GM12878 (cell line): ENCODE results near the gene ZBTB39. TPM values are rescaled to one million over a fixed set of nuclear protein-coding genes. Genes with fewer than 3 reads are reported as not detected.

Experiments
- ATAC-seq: fragments of 200-7000 bp; cut with Tn5 transposase; 3 replicates; pipeline ENCODE4 v1.9.1; 2020; ENCODE audit warnings: mild to moderate bottlenecking, moderate library complexity
- Bru-seq: library from RNA; stranded (reverse); fragments of 400-500 nt; gene quantifications from one replicate; lab custom pipeline; 2021; lab: Mats Ljungman, UMichigan
- BruChase-seq, 2 experiments: library from RNA; stranded (reverse); fragments of 400-500 nt; gene quantifications; one replicate each; lab custom pipeline; 2021; lab: Mats Ljungman, UMichigan
- BruUV-seq: library from RNA; stranded (reverse); fragments of 400-500 nt; replicated peaks from 2 replicates; lab custom pipeline; 2021; lab: Mats Ljungman, UMichigan
- CTCF ChIA-PET: fragments of 300-600 bp; sonication (Branson Sonifier 250); formaldehyde crosslinking; extraction: SDS; loops from one replicate; lab custom pipeline; 2021; ENCODE audit warnings: inconsistent platforms; lab: Yijun Ruan, JAX
- POLR2A ChIA-PET: fragments of 350-600 bp; formaldehyde crosslinking; extraction: SDS; loops from one replicate; lab custom pipeline; 2021; ENCODE audit warnings: inconsistent platforms; lab: Charles Lee
- RAD21 ChIA-PET: fragments of 300-600 bp; sonication (Branson Sonifier 250); formaldehyde crosslinking; loops from one replicate; lab custom pipeline; 2023; ENCODE audit warnings: antibody characterized with exemption; ENCODE audit not compliant: unreplicated experiment; lab: Charles Lee
- SMC1A ChIA-PET: fragments of 300-600 bp; sonication (Branson Sonifier 250); formaldehyde crosslinking; loops from one replicate; lab custom pipeline; 2023; ENCODE audit not compliant: unreplicated experiment, uncharacterized antibody; lab: Charles Lee
- DNase-seq: peaks from one replicate; pipeline ENCODE4 v3.0.0-alpha.2; 2011; ENCODE audit warnings: low read depth, low spot score
- FAIRE-seq: peaks from 3 replicates; lab custom pipeline; 2011; peaks lifted over from hg19 to GRCh38; lab: Jason Lieb, UNC
- H2AFZ ChIP-seq: 2 replicates; pipeline ENCODE4 v1.6.0; 2011; ENCODE audit warnings: low read depth, low read length, control low read depth; ENCODE audit not compliant: control insufficient read depth
- H3K27ac ChIP-seq: 2 replicates; pipeline ENCODE4 v1.5.1; 2011; ENCODE audit warnings: control low read depth; ENCODE audit not compliant: control insufficient read depth, insufficient read depth
- H3K27me3 ChIP-seq, 2 experiments: replicated peaks in 1 of 2; 2 replicates each; pipeline versions ENCODE4 v1.6.0 to v1.6.1; 2011; ENCODE audit warnings: low read length in 1 of 2; ENCODE audit not compliant: control insufficient read depth in 2 of 2, insufficient read depth in 2 of 2
- H3K36me3 ChIP-seq, 2 experiments: 2 replicates each; pipeline ENCODE4 v1.5.1; 2011; ENCODE audit warnings: low read length in 1 of 2; ENCODE audit not compliant: control insufficient read depth in 2 of 2, insufficient read depth in 2 of 2
- H3K4me1 ChIP-seq: 2 replicates; pipeline ENCODE4 v1.6.1; 2011; ENCODE audit warnings: mild to moderate bottlenecking, low read length, moderate library complexity, mixed read lengths; ENCODE audit not compliant: control insufficient read depth, insufficient read depth
- H3K4me2 ChIP-seq: 2 replicates; pipeline ENCODE4 v1.6.0; 2011; ENCODE audit warnings: control low read depth; ENCODE audit not compliant: control insufficient read depth, insufficient read depth
- H3K4me3 ChIP-seq: fragments of 200-600 bp; sonication (generic); 2 replicates; pipeline ENCODE4 v1.5.1; 2016
- H3K79me2 ChIP-seq: 2 replicates; pipeline ENCODE4 v1.6.0; 2011; ENCODE audit warnings: low read length; ENCODE audit not compliant: control insufficient read depth, insufficient read depth
- H3K9ac ChIP-seq: 2 replicates; pipeline ENCODE4 v1.8.0; 2011; ENCODE audit warnings: low read length, control low read depth, mixed read lengths; ENCODE audit not compliant: control insufficient read depth, insufficient read depth
- H3K9me3 ChIP-seq: replicated peaks from 3 replicates; pipeline ENCODE4 v1.5.1; 2011; ENCODE audit warnings: mild to moderate bottlenecking, low read length; ENCODE audit not compliant: control insufficient read depth, insufficient read depth
- H4K20me1 ChIP-seq: 2 replicates; pipeline ENCODE4 v1.6.0; 2011; ENCODE audit not compliant: control insufficient read depth, insufficient read depth
- CBX5 ChIP-seq: sonication (generic); IDR thresholded peaks from 2 replicates; pipeline ENCODE4 v1.6.1; 2016; ENCODE audit warnings: low read depth, moderate library complexity, mild to moderate bottlenecking, inconsistent platforms
- JUND ChIP-seq: IDR thresholded peaks from 2 replicates; pipeline ENCODE4 v1.6.1; 2012; ENCODE audit warnings: low read depth, mild to moderate bottlenecking, low read length, improper control_type of control experiment, moderate library complexity
- NR2C2 ChIP-seq: IDR thresholded peaks from 2 replicates; pipeline ENCODE4 v1.6.1; 2011; ENCODE audit warnings: borderline replicate concordance, low read depth; ENCODE audit not compliant: control insufficient read depth, insufficient read length
- RBBP5 ChIP-seq: fragments of 200-600 bp; sonication (generic); conservative IDR thresholded peaks from 2 replicates; pipeline ENCODE4 v1.6.1; 2016
- RFX5 ChIP-seq: IDR thresholded peaks from 2 replicates; pipeline ENCODE4 v1.6.1; 2011; ENCODE audit warnings: low read depth, low read length, improper control_type of control experiment
- SREBF2 ChIP-seq: IDR thresholded peaks from 2 replicates; pipeline ENCODE4 v1.6.1; 2012; ENCODE audit warnings: mild to moderate bottlenecking, low read length
- WGBS: methylation state at CpG from one replicate; pipeline ENCODE4 v1.1.6; 2016; ENCODE audit warnings: low lambda C conversion rate; ENCODE audit not compliant: insufficient replicate concordance, insufficient coverage; ENCODE audit errors: missing lambda C conversion rate; 5-methylcytosine and 5-hydroxymethylcytosine counted together
- in situ Hi-C: fragments of 300-500 bp; cut with MboI; formaldehyde crosslinking; loops from 9 replicates; pipeline ENCODE4 v1.14.3; 2018; ENCODE audit warnings: mixed read lengths
- intact Hi-C: fragments of 100-400 bp; cut with micrococcal nuclease; formaldehyde crosslinking; loops from one replicate; pipeline ENCODE4 v1.14.2; 2022; ENCODE audit not compliant: unreplicated experiment
- long read RNA-seq, 2 experiments: library from polyadenylated mRNA; unstranded; transcript quantifications; one replicate each; pipeline ENCODE4 v2.0.0, GENCODE V29; 2019 to 2020
- polyA minus RNA-seq, 3 experiments: library from RNA; depleted of rRNA, polyadenylated mRNA; stranded (reverse); fragments of >200 nt; gene quantifications; 2 replicates each; pipeline ENCODE4 v1.2.3, GENCODE V29; 2011
- polyA plus RNA-seq, 11 experiments: library from polyadenylated mRNA; depleted of rRNA in 4 of 11; unstranded in 6 of 11; stranded (reverse) in 5 of 11; fragments of >200 nt; fragmentation: Nextera tagmentation in 4 of 11; fragmentation: Illumina TruSeq in 1 of 11; extraction: Ambion mirVana in 4 of 11; extraction: Trizol in 1 of 11; gene quantifications; 1 replicate in 1 of 11; 2 replicates in 10 of 11; pipeline versions ENCODE4 v1.2.1 to v1.2.3, GENCODE V29; 2011 to 2016; ENCODE audit warnings: inconsistent platforms in 2 of 11, missing spikeins in 2 of 11, low read depth in 1 of 11
- total RNA-seq, 4 experiments: library from RNA; depleted of rRNA in 3 of 4; stranded (reverse); fragments of >200 nt in 3 of 4; fragmentation: Illumina TruSeq in 1 of 4; extraction: Trizol in 1 of 4; gene quantifications; 2 replicates each; pipeline versions ENCODE4 v1.2.1 to v1.2.3, GENCODE V29; 2013 to 2021
- TF ChIP-seq, protein P1 (sequence below): IDR thresholded peaks from 2 replicates; pipeline ENCODE4 v1.6.1; 2011; ENCODE audit warnings: low read depth, mild to moderate bottlenecking, low read length, moderate library complexity, borderline replicate concordance; ENCODE audit errors: extremely low read depth
- TF ChIP-seq, protein P2 (sequence below): fragments of 450-650 bp; IDR thresholded peaks from 2 replicates; pipeline ENCODE4 v1.6.1; 2018; ENCODE audit warnings: mild to moderate bottlenecking, low read depth, moderate library complexity; ENCODE audit not compliant: partially characterized antibody

The ZBTB39 gene, protein sequence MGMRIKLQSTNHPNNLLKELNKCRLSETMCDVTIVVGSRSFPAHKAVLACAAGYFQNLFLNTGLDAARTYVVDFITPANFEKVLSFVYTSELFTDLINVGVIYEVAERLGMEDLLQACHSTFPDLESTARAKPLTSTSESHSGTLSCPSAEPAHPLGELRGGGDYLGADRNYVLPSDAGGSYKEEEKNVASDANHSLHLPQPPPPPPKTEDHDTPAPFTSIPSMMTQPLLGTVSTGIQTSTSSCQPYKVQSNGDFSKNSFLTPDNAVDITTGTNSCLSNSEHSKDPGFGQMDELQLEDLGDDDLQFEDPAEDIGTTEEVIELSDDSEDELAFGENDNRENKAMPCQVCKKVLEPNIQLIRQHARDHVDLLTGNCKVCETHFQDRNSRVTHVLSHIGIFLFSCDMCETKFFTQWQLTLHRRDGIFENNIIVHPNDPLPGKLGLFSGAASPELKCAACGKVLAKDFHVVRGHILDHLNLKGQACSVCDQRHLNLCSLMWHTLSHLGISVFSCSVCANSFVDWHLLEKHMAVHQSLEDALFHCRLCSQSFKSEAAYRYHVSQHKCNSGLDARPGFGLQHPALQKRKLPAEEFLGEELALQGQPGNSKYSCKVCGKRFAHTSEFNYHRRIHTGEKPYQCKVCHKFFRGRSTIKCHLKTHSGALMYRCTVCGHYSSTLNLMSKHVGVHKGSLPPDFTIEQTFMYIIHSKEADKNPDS
- 14.3 and 16.7 TPM in 2 replicates for total RNA-seq (2013; cell fraction: nucleolus; rRNA removed)
- 5.0 and 5.3 TPM in 2 replicates for total RNA-seq (2014; rRNA removed)
- 4.0 and 4.1 TPM in 2 replicates for total RNA-seq (2014; rRNA removed; fragmentation: Illumina TruSeq; extraction: Trizol)
- total RNA-seq (2021): 5.6 and 6.0 TPM in 2 replicates
- 3.0 TPM for polyA plus RNA-seq (2011; ENCODE audit: low read depth)
- 5.2 and 6.8 TPM in 2 replicates for polyA plus RNA-seq (2011; rRNA removed)
- 5.6 and 6.2 TPM in 2 replicates for polyA plus RNA-seq (2011; cell fraction: cytosol; rRNA removed)
- 9.2 TPM in 2 replicates for polyA plus RNA-seq (2011; cell fraction: nucleus; rRNA removed)
- 3.3 and 3.6 TPM in 2 replicates for polyA plus RNA-seq (2012)
- polyA plus RNA-seq (2014; fragmentation: Illumina TruSeq; extraction: Trizol): 4.7 and 4.8 TPM in 2 replicates
- polyA plus RNA-seq (2014; fragmentation: Nextera tagmentation; extraction: Ambion mirVana): under 1 TPM; 0.88 to 0.93 TPM
- polyA plus RNA-seq (2014; rRNA removed): 4.2 and 4.4 TPM in 2 replicates
- polyA plus RNA-seq (2016; fragmentation: Nextera tagmentation; extraction: Ambion mirVana): 1 to 10 TPM; 3.0 to 4.4 TPM
- polyA minus RNA-seq (2011; rRNA and poly(A)+ RNA removed): 8.4 and 9.3 TPM in 2 replicates
- polyA minus RNA-seq (2011; cell fraction: cytosol; rRNA and poly(A)+ RNA removed): 2.5 and 2.8 TPM in 2 replicates
- polyA minus RNA-seq (2011; cell fraction: nucleus; rRNA and poly(A)+ RNA removed): 9.3 and 13.8 TPM in 2 replicates
- percentile 85 among the genes with signal in this experiment for Bru-seq, nascent RNA
- BruChase-seq, experiment 1, labeled RNA remaining after a 6-hour chase: percentile 72 among the genes with signal in this experiment
- percentile 84 among the genes with signal in this experiment for BruChase-seq, experiment 2, labeled RNA remaining after a 2-hour chase
- long read RNA-seq, experiment 1, full-length matches to known transcripts: 3 of 4 reads
- long read RNA-seq, experiment 1, partial matches to known transcripts: 0 of 4 reads
- long read RNA-seq, experiment 1, other reads (novel, unspliced or antisense): 1 of 4 reads
- long read RNA-seq, experiment 2, full-length matches to known transcripts: 2 of 4 reads
- long read RNA-seq, experiment 2, partial matches to known transcripts: 0 of 4 reads
- long read RNA-seq, experiment 2, other reads (novel, unspliced or antisense): 2 of 4 reads

GRCh38 chr12:57005980-57006808 lies at the start of gene ZBTB39:
Gene ZBTB39 (minus strand): TSS chr12:57006546. CDS start chr12:57004917, 1,629 bp downstream.
- Histone ChIP-seq H3K4me2 (peak within 1 kb of the TSS; percentile 72), H3K9ac (peak within 1 kb of the TSS; percentile 81), H4K20me1 (no peaks in the 10 kb centered on the region), H3K9me3 (no peaks in the 10 kb centered on the region), H3K36me3 (peaks cover 1 to 6% of the 10 kb centered on the region in 2 experiments; a peak in 1 of 4 replicates), H3K4me1 (peaks cover 10% of the 10 kb centered on the region), H3K27me3 (no peaks in the 10 kb centered on the region), H3K4me3 (peak within 1 kb of the TSS; percentile 93), H2AFZ (peak within 1 kb of the TSS; percentile 62), H3K79me2 (peaks cover 6% of the 10 kb centered on the region), H3K27ac (peak within 1 kb of the TSS; percentile 28; the same call in 1 of the 2 replicates)
- in situ Hi-C loops: no loop called here
- WGBS: under 1% methylated on average over 40 of the region's 94 CpGs
- intact Hi-C loops: no loop called here
- no peak for DNase-seq
- no peak for FAIRE-seq
- ChIA-PET POLR2A (interaction anchor here (1.1 to 1.2 kb wide), 2 partner anchors 105 to 106 kb away, joined by 3 to 5 read pairs; partner anchors contain the start of gene STAT6), SMC1A (interaction anchor here (1.7 to 12.3 kb wide), 4 partner anchors 18 to 247 kb away, joined by 4 to 125 read pairs (median 32); partner anchors contain the start of genes HSD17B6 and STAT6), CTCF (interaction anchor here (0.6 to 12.1 kb wide), 21 partner anchors 10 to 280 kb away, joined by 3 to 177 read pairs (median 5); partner anchors contain the start of genes HSD17B6, PRIM1 and STAT6), RAD21 (interaction anchor here (1.1 to 5.8 kb wide), 3 partner anchors 59 to 106 kb away, joined by 3 to 44 read pairs (median 20); partner anchors contain the start of gene STAT6)
- ATAC-seq: peak; percentile 82
- no TSS peak for BruUV-seq
- TF ChIP-seq JUND: no peak
- no peak for TF ChIP-seq RBBP5
- TF ChIP-seq CBX5: no peak
- no peak for TF ChIP-seq RFX5
- TF ChIP-seq, protein P1, sequence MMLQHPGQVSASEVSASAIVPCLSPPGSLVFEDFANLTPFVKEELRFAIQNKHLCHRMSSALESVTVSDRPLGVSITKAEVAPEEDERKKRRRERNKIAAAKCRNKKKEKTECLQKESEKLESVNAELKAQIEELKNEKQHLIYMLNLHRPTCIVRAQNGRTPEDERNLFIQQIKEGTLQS: no peak
- no peak for TF ChIP-seq SREBF2
- TF ChIP-seq NR2C2: no peak
- TF ChIP-seq, protein P2, sequence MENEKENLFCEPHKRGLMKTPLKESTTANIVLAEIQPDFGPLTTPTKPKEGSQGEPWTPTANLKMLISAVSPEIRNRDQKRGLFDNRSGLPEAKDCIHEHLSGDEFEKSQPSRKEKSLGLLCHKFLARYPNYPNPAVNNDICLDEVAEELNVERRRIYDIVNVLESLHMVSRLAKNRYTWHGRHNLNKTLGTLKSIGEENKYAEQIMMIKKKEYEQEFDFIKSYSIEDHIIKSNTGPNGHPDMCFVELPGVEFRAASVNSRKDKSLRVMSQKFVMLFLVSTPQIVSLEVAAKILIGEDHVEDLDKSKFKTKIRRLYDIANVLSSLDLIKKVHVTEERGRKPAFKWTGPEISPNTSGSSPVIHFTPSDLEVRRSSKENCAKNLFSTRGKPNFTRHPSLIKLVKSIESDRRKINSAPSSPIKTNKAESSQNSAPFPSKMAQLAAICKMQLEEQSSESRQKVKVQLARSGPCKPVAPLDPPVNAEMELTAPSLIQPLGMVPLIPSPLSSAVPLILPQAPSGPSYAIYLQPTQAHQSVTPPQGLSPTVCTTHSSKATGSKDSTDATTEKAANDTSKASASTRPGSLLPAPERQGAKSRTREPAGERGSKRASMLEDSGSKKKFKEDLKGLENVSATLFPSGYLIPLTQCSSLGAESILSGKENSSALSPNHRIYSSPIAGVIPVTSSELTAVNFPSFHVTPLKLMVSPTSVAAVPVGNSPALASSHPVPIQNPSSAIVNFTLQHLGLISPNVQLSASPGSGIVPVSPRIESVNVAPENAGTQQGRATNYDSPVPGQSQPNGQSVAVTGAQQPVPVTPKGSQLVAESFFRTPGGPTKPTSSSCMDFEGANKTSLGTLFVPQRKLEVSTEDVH: no peak
